Muscle of leg (tissue), 11 donors: ENCODE measurements around the gene LRPAP1. TPM values are rescaled to one million over a fixed set of nuclear protein-coding genes. Genes with fewer than 3 reads are reported as not detected.
"Not testable (repeated sequence)": the region's sequence is repeated elsewhere in the genome, so short reads cannot be mapped to it uniquely, and the experiment has no call there.

Experiments
- DNase-seq: peaks from one replicate; pipeline ENCODE4 v3.0.0; 2013
- H3K27ac ChIP-seq: one replicate; pipeline ENCODE4 v1.5.1; 2013; ENCODE audit warnings: mild to moderate bottlenecking, low read length, control low read depth
- H3K27me3 ChIP-seq: one replicate; pipeline ENCODE4 v1.6.1; 2013; ENCODE audit warnings: low read length; ENCODE audit not compliant: control insufficient read depth, insufficient read depth
- H3K36me3 ChIP-seq: one replicate; pipeline ENCODE4 v1.6.1; 2013; ENCODE audit warnings: low read length; ENCODE audit not compliant: control insufficient read depth, insufficient read depth
- H3K4me1 ChIP-seq: one replicate; pipeline ENCODE4 v1.6.1; 2013; ENCODE audit warnings: low read length; ENCODE audit not compliant: control insufficient read depth, insufficient read depth
- H3K4me3 ChIP-seq: one replicate; pipeline ENCODE4 v1.5.1; 2013; ENCODE audit warnings: low read length, control low read depth
- H3K9me3 ChIP-seq: replicated peaks from 2 replicates; pipeline ENCODE4 v1.6.1; 2013; ENCODE audit warnings: low read depth, low read length; ENCODE audit not compliant: control insufficient read depth
- WGBS: methylation state at CpG from one replicate; pipeline ENCODE4 v1.1.5; 2013; ENCODE audit warnings: missing lambda C conversion rate; ENCODE audit not compliant: insufficient coverage; 5-methylcytosine and 5-hydroxymethylcytosine counted together
- polyA plus RNA-seq, 8 donors: library from polyadenylated mRNA; unstranded; fragments of 120-200 nt; gene quantifications; one replicate each; pipeline versions ENCODE4 v1.2.1 to v1.2.3, GENCODE V29; 2013; ENCODE audit warnings: inconsistent platforms in 1 of 8, low replicate concordance in 1 of 8; ENCODE audit not compliant: insufficient read length in 8 of 8, insufficient read depth in 1 of 8
- total RNA-seq: library from RNA; stranded (reverse); fragments of 120-200 nt; gene quantifications from one replicate; pipeline ENCODE4 v1.2.4, GENCODE V29; 2013

Gene LRPAP1
- total and polyA plus RNA-seq, 9 donors, result 72.4 to 99.1 (median 92.7) TPM

DNA sequence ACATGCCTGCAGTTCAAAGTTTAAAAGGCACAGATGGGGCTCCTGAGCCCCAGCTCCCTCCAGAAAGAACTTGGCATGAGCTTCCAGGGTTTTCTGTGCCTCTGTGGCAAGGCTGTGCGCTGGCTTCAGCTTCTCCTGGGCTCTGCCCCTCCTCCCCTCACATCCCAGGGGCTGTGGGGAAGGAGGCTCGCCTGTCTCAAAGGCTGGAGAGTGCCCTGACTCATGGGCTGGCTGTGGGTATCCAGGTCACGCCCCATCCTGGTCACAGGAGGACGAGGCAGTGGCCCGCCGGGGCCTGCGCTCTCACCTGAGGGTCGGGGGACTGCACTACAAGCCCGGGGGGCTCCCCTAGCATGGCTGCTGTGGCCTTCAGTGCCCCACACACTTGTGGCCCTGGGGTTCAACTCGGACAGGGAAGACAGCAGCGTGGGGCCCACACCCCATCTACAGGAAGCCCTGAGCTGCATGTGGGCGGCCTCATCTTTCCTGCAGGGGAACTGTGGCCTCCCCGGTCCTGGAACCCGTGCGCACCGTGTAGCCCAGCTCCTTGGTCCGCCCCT, 17.9 kb downstream of the LRPAP1 start:
- WGBS, result 78% methylated on average over 17 of the region's 17 CpGs
- H3K27ac ChIP-seq, result no peak overlapping the region
- peaks cover 93% of the 10 kb centered on the region for H3K36me3 ChIP-seq
- no peaks in the 10 kb centered on the region for H3K27me3 ChIP-seq
- H3K4me1 ChIP-seq, result no peaks in the 10 kb centered on the region
- H3K9me3 ChIP-seq, result peaks cover 4% of the 10 kb centered on the region
- DNase-seq, result no peak
- H3K4me3 ChIP-seq, result no peak overlapping the region

- H3K27me3 ChIP-seq, result no peaks in the 10 kb centered on the region
- H3K4me1 ChIP-seq, result no peaks in the 10 kb centered on the region
- no peak overlapping the region for H3K4me3 ChIP-seq
- DNase-seq, result no peak
- peaks cover 4% of the 10 kb centered on the region for H3K9me3 ChIP-seq
- peaks cover 89% of the 10 kb centered on the region for H3K36me3 ChIP-seq
- 89% methylated on average over 18 of the region's 18 CpGs for WGBS
- no peak overlapping the region for H3K27ac ChIP-seq
Observed at GRCh38 chr4:3513807-3514206, 18.4 kb downstream of the LRPAP1 start.

DNA sequence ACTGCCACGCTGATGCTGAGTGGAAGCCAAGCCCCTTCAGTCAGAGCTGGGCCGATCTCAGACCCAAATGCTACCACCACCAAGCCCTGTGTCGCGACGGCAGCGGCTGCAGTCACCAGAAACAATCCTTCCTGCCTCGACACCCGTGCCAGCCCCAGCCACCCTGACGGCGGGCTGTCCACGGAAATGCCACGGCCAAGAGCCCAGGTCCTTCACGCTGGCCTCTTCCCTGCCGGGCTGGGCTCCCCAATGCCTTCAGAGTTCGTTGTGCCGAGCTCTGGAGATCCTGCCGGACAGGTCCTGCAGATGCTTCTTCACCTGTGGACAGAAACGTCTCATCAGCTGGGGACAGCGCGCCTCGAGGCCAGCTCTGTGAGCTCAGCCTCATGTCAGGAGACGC, 19.5 kb downstream of the LRPAP1 start:
- Histone ChIP-seq H3K36me3 (peaks cover 87% of the 10 kb centered on the region), H3K27ac (no peak overlapping the region), H3K4me3 (no peak overlapping the region), H3K9me3 (peaks cover 4% of the 10 kb centered on the region), H3K27me3 (no peaks in the 10 kb centered on the region), H3K4me1 (no peaks in the 10 kb centered on the region)
- no peak for DNase-seq
- 88% methylated on average over 22 of the region's 22 CpGs for WGBS

DNA sequence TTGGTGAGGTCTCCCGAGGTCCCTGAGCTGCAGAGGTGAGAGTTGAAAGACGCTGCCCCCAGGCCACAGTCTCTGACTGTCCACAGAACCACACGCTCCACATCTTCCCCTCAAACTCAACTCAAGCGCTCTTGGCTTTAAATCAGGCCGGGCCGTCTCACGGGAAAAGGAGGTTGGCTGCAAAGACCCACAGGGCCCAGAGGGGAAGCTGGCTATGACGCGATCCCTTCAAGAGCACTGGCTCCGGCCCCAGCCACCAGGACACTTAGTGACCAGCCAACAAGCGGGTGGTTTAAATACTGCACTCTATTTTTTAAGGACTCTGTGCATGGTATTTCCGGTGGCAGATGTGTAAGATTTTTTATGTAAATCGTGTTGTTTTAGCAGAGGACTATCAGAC, 19.9 kb downstream of the LRPAP1 start:
- WGBS, result 88% methylated on average over 11 of the region's 13 CpGs
- Histone ChIP-seq H3K4me3 (no peak overlapping the region), H3K36me3 (peaks cover 83% of the 10 kb centered on the region), H3K27ac (no peak overlapping the region), H3K27me3 (no peaks in the 10 kb centered on the region), H3K4me1 (no peaks in the 10 kb centered on the region), H3K9me3 (peaks cover 4% of the 10 kb centered on the region)
- no peak for DNase-seq

GRCh38 chr4:3511601-3512000, 20.6 kb downstream of the LRPAP1 start:
- H3K27me3 ChIP-seq, H3K4me3 ChIP-seq, H3K27ac ChIP-seq, DNase-seq, H3K4me1 ChIP-seq, H3K9me3 ChIP-seq: not testable (repeated sequence)
- H3K36me3 ChIP-seq, result peaks cover 82% of the 10 kb centered on the region
- 95% methylated on average over 12 of the region's 27 CpGs for WGBS

GRCh38 chr4:3511187-3511586, 21.0 kb downstream of the LRPAP1 start:
- WGBS, result no CpG with 5 or more reads among the region's 6 CpGs
- H3K36me3 ChIP-seq, result peaks cover 80% of the 10 kb centered on the region
- H3K4me3 ChIP-seq, result no peak overlapping the region
- no peaks in the 10 kb centered on the region for H3K4me1 ChIP-seq
- no peaks in the 10 kb centered on the region for H3K27me3 ChIP-seq
- peaks cover 4% of the 10 kb centered on the region for H3K9me3 ChIP-seq
- DNase-seq, result no peak
- H3K27ac ChIP-seq, result no peak overlapping the region

GRCh38 chr4:3510481-3510880, 21.7 kb downstream of the LRPAP1 start:
- H3K4me1 ChIP-seq, result no peaks in the 10 kb centered on the region
- 96% methylated on average over 14 of the region's 16 CpGs for WGBS
- peaks cover 76% of the 10 kb centered on the region for H3K36me3 ChIP-seq
- no peak for DNase-seq
- H3K4me3 ChIP-seq, result no peak overlapping the region
- H3K27ac ChIP-seq, result no peak overlapping the region
- no peaks in the 10 kb centered on the region for H3K27me3 ChIP-seq
- H3K9me3 ChIP-seq, result peaks cover 4% of the 10 kb centered on the region

DNA sequence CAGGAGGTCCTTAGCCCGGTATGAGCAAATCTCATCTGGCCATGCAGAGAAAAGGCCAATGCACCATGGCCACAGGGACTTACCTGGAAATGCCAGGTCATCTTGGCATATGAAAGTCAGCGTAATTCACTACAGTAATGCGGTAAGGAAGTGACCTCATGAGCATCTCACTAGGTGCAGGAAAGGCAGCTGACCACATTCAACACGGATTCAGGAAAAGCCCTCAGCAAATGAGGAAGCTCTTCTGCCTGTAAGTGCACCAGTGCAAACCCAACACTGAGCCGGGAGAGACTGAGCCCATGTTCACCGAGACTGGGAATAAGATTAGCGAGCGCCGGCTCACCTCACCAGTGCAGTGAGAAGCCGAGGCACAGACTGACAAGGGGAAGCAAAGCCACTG, 23.7 kb downstream of the LRPAP1 start:
- Histone ChIP-seq H3K27ac (no peak overlapping the region), H3K4me1 (no peaks in the 10 kb centered on the region), H3K27me3 (no peaks in the 10 kb centered on the region), H3K36me3 (peaks cover 69% of the 10 kb centered on the region), H3K9me3 (peaks cover 4% of the 10 kb centered on the region), H3K4me3 (no peak overlapping the region)
- WGBS, result 83% methylated on average over 10 of the region's 10 CpGs
- no peak for DNase-seq

GRCh38 chr4:3505231-3505630, 27.0 kb downstream of the LRPAP1 start:
- H3K36me3 ChIP-seq, result peaks cover 55% of the 10 kb centered on the region
- no peak overlapping the region for H3K4me3 ChIP-seq
- WGBS, result 88% methylated on average over 10 of the region's 16 CpGs
- no peaks in the 10 kb centered on the region for H3K27me3 ChIP-seq
- no peak overlapping the region for H3K27ac ChIP-seq
- DNase-seq, result no peak
- no peaks in the 10 kb centered on the region for H3K4me1 ChIP-seq
- no peaks in the 10 kb centered on the region for H3K9me3 ChIP-seq

- Histone ChIP-seq H3K4me3 (no peak overlapping the region), H3K27ac (no peak overlapping the region), H3K9me3 (no peaks in the 10 kb centered on the region), H3K27me3 (no peaks in the 10 kb centered on the region), H3K36me3 (peaks cover 45% of the 10 kb centered on the region), H3K4me1 (no peaks in the 10 kb centered on the region)
- DNase-seq, result no peak
- 88% methylated on average over 30 of the region's 39 CpGs for WGBS
Observed at GRCh38 chr4:3502941-3503936, 29.0 kb downstream of the LRPAP1 start.
